ENCODE data around the gene MAP4.
"Not testable (repeated sequence)": the region's sequence is repeated elsewhere in the genome, so short reads cannot be mapped to it uniquely, and the experiment has no call there.

Gene MAP4

DNA sequence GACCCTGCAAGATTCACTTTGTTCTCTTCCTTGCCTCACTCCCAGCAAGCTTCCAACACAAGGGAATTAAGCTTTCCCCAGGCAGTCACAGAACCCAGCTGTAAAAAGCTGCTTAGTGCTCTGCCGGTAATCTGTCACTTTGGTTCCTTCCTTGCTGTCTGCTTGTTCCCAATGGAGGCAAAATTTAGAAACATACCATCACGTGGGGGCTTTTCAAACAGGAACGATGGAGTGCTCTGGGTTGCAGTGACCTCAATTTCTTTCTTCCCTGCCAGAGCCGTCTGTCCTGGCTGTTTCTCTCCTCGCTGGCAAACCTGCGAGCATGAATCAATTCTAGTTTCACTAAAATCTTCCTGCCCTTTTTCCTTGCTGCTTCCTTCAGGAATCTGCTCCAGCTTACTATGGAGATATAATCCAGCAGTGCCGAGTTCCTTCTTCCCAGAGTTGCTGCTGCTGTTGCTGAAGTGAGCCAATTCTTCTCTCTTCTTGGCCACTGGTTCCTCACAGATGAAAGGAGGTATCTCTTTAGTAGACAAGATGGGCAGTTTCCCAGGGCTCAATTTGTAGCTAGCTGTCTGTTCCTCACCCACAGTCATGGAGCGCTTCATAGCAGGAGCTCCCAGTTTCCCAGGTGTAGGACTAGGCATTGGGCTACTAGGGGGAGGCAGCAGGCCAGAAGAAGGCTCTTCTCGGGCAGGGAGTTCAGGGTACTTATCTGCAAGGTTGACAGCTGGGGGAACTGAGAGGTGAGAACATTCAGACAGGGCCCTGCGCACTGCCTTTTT lies 125.2 kb downstream of the MAP4 start:
- no peak for DNase-seq

DNA sequence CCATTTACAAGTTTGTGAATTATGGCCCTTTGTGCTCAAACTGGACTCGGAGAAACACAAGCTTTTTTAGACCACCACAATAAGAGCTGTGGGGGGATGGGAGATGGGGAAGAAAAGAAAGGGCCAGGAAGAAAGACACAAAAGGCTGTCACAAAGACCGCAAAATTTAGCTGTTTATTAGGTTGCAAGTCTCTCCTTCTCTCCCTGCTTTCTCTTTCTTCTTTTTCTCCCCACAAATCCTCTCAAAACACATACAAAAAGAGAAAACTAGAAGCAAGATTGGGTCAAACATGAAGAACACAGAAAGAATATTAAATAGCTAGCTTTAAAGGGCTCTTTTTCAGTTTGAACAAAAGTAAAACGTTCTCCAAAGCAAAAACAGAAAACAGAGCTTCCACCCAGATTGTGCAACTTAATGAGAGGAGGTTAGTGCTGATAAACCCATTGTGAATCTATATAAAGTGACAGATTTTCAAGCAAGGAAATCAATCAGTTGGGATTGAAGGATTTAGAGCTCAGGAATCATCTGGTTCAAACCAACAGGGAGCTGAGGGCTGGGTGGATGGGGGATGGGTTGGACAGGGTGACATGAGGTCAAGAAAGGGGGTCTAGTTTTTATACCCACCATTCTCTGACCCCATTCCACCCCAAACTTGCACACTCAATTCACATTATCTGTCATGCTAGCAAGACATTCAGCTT lies 125.9 kb downstream of the MAP4 start:
- no peak for DNase-seq

DNA sequence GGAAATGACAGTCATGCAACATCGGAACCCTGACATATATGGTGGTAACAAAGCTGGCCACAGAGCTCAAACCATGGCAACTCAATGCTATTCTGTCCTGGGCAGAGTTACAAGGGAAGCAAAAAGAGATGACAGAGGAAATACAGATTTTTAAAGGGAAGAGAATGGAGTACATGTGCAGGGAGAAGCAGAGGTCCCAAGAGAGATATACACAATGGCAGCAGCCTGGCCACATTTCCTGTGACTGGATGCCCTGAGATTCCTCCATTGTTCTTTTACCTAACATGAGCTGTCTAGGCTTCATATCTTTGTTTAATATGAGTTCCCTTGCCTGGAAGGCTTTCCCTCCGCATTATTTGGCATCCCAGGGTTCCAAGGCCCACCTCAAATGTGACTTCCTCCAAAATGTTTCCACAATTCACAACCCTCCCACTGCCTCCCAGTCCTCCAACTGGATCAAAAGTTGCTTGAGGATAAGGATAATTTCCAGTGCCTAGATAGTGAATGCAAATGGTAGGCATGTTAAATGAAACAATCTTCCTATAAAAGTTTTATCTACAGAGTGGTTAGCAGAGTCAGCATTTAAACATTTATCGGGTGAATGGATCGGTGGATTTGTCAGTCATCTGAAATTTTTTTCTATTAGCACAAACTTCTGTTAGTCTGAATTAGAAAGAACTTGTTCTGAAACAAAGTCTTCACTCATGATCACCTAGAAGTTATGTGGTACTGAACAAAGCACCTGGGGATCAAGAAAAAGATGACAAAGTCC lies 127.0 kb downstream of the MAP4 start:
- DNase-seq, result no peak

DNA sequence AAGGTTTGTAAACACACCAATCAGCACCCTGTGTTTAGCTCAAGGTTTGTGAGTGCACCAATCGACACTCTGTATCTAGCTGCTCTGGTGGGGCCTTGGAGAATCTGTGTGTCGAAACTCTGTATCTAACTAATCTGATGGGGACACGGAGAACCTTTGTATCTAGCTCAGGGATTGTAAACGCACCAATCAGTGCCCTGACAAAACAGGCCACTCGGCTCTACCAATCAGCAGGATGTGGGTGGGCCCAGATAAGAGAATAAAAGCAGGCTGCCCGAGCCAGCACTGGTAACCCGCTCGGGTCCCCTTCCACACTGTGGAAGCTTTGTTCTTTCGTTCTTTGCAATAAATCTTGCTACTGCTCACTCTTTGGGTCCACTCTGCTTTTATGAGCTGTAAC lies 128.2 kb downstream of the MAP4 start:
- not testable (repeated sequence) for DNase-seq

DNA sequence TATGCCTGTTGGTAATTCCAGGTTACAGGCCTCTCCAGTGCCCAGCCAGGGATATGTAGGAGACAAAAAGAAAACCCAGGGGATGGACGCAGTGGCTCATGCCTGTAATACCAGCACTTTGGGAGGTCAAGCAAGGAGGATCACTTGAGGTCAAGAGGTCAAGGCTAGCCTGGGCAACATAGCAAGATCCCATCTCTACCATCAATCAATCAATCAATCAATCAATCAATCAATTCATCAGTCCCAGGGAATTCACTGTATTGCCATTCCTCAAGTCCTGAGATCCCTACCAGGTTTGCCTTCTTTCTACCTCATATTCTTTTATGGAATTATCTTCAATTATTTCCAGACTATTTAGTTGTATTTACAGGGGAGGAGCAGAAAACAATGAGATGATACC lies 131.0 kb downstream of the MAP4 start:
- no peak for DNase-seq

DNA sequence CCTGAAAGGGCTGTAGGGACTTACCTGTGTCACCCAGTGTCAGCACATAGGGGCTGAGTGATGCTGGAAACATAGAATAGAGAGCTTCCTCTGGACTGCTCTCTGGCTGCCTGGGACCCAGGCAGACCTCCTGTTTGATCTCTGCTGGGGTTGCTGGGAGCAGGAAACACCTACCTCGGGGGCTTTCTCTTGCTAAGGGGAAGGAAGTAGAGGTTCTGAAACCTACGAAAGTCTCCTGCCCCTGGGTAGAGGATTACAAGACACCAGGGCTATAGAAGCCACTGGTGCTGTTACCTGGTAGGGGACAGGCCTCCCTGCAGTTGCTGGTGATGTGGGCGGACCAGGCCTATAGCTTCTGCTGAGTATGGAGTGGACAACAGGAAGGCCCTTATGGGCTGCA lies 131.6 kb downstream of the MAP4 start:
- DNase-seq, result no peak

DNA sequence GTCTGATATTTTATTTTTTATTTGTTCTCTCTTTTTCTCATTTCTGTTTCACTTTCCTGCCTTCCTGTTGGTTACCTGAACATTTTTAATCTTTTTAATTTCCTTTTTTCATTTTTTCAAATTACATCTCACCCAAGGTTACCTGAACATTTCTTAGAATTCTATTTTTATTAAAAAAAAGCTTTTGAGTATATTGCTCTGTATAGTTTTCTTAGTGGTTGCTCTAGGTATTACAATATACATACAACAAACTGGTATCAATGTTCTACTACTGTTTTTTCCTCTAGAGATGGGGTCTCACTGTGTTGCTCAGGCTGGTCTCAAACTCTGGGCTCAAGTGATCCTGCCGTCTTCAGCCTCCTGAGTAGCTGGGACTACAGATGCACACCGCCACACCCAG lies 133.9 kb downstream of the MAP4 start:
- DNase-seq, result no peak

DNA sequence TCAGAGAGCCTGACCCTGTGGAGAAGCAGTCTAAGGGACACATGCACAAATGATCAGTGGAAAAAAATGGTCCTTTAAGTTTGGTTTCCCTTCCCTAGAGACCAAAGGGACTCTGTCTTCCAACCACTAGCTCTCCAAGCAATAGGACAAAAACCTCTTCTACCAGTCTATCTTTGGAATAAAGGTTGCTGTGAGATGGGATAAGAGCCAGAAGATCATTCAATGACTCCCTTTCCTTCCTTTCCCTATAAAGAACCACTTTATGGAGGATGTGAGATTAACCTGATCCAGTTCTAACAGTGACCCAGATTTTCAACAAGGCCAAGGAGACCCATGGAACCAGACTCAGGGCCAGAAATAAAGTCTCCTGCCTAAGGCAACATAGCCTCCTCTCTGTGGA lies 138.5 kb downstream of the MAP4 start:
- no peak for DNase-seq

DNA sequence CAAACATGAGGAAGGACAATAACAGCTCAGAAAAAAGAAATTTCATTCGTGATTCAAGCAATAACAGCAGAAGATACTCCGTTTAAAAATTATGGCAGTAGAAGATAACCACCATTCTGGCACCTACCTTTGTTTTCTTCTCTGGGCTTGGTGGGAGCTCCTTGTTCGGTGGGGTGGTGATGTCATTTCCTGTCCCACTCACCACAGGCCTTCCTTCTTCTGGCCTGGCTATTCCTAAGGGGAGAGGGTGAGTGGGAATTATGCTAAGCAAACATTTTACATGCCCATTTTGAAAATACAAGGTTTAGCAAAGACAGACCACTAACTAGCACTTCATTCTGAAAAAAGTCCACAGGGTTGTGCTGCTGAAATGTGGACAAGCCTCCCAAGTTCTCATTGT lies 138.9 kb downstream of the MAP4 start:
- no peak for DNase-seq

DNA sequence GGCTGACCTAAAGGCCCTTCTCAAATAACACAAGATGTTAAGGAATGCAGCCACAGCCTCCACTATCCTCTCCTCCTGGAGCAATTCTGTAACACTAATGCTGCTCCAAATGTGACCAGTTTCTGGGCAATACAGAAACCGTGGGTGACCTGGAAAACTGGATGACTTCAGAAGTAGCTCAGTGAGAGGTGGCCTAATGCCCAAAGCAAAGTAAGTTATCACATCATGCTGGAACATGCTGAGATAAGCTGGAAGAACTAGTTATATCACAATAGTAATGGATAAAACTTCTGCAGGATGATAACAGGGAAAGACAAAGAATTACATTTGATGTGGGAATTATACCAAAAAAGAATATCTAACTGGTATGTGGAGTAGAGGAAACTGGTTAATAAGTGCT lies 141.3 kb downstream of the MAP4 start:
- no peak for DNase-seq

DNA sequence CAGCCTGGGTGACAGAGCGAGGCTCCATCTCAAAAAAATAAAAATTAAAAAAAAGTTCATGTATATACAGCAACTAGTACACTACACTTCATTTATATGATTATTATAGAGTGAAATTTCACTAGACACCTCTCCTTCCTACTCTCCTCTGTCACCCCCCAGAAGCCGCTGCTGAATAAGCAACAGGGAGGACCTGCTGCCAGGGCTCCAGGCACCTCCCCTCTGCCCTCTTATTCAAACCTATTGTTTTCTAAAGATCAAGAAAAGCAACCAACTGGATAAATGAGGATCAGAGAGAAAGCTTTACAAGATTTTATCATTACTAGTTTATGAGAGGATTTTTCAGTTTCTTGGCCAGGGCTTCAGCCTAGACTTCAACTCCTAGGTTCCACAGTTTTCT lies 141.8 kb downstream of the MAP4 start:
- DNase-seq, result no peak

DNA sequence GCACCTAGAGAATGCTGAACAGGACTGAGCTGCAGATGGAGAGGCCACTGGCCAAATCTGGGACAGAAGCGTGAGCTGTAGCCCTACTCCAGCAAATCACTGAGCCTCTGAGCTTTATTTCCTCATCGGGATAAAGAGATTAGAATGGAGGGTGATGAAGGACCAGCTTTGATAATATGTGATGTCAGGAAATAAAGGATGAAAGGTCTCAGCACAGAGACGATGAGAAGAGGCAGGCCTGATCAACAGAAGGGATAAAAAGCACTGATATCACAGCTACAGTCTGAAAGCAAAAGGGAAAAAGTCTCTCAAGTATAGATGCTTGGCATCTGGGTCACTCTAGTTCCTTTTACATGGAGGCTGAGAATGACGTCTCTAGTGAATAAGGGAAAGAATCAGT lies 143.3 kb downstream of the MAP4 start:
- DNase-seq, result no peak

DNA sequence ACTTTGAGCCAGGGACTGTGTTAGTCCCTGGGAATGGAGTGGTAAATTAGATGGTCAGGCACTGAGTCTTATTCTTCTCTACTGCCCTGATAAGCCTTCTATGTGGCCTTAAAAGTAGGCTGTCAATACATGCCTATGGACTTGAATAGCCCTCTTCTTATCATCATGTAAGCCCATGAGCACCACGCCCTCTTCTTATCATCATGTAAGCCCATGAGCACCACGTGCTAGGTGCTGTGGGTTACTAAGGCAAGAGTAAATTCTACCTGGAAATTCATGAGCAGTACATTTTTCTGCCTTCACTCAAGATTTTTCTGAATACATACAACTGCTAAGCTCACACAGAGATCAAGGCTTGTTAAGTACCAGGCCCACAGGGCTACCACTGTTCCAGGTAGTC lies 144.8 kb downstream of the MAP4 start:
- DNase-seq, result no peak

DNA sequence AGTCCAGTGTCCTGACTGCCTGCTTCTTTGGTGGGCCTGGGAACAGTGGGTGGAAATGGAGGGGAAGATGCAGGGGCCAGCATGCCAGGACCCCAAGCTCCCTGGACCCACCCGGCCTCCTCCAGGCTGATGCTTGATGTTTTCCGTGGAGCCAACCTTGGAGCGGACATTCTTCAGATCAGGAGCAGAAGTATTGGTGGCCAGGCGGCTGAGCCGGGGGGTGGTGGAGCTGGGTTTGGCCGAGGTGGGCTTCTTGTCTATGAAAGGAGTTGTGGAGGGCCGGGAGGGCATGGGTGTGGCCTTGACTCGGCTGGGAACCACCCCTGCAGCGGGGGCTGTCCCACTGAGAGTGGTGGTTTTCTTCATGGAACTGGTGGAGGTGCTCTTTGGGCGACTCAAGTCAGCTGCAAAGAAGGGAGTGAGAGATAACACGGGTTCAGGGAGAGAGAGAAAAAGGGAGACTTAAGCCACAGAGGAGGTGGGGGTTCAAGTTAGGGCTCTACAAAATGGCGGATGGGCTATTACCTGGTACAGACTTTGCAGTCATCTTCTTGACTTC lies 145.4 kb downstream of the MAP4 start:
- no peak for DNase-seq

DNA sequence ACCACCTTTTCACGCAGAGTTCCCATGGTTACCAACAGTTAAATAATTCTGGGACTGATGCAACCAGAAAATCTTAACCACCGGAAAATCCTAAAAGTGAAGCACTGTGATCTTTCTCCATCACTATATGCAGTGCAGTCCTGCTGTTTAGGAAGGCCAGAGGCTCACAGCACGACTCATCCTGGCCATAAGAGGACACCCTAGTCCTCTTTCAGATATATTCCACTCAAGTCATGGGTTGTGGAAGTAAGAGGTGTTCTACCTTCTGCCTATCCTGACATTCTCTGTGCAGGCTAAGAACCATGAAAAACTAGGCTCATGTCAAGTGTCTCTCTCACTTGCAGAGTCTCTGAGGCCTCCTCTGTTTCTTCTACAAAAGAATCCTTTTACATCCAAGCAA lies 146.1 kb downstream of the MAP4 start:
- DNase-seq, result no peak

DNA sequence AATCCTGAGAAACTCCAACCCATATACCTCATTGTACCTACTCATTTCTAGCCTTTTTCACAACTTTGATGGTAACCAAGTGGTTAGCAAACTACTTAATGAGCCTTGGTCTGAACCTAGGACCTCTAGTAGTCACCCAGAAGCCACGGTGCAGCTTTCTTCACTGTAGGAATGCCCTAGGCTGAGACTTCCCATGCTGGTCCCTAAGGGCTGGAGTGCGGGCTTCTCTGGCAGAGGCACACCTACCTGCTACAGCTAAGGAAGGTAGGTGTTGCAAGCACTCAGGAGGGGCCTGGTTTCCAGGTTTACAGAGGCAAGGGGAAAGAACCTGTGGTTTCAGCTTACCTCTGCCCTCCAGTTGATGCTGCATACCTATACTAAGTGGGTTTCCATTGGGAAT lies 147.9 kb downstream of the MAP4 start:
- DNase-seq, result no peak

DNA sequence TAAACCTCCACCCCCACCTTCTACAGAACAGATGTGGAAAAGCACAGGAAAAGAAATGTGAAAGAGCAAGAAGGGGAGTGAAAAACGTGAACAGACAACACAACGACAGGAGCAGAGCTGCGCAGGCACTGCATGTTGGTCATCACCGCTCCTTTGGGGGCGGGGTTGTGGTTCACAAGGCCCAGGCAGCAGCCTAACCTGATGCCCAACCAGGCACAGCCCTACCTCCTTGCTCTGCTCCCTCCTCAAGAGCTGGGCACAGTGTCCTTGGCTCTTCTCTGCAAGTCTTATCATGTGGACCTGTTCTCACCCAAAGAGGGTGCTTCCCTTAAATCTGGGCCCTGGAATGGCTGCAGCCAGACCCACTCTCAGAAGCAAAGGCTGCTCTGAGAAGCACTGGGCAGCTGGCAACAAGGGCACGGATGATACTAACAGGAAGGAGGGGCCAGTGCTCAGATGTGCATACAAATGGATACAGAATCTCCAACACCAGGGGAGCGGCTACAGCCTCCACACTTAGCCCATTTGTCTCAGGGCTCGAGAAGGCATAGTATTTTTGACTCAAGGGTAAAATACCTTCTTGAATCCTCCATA lies 148.7 kb downstream of the MAP4 start:
- no peak for DNase-seq

DNA sequence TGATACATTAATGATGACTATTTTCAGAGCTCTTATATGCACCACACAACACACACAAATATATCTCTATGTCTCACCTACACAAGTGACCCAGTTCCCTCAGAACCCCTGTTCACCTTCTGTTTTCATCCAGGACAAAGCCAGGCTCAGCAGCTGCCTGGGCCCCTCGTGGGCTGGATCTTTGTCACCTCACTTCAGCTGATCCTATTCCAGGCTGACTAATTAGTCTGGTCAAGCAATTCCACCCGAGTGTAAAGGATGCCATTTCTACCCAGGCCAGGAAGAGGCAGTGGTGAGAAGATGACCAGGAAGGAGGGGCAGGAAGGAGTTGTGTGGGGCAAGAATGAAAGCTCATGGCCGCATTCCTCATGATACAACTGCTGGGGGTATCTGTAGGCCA lies 151.0 kb downstream of the MAP4 start:
- DNase-seq, result no peak

DNA sequence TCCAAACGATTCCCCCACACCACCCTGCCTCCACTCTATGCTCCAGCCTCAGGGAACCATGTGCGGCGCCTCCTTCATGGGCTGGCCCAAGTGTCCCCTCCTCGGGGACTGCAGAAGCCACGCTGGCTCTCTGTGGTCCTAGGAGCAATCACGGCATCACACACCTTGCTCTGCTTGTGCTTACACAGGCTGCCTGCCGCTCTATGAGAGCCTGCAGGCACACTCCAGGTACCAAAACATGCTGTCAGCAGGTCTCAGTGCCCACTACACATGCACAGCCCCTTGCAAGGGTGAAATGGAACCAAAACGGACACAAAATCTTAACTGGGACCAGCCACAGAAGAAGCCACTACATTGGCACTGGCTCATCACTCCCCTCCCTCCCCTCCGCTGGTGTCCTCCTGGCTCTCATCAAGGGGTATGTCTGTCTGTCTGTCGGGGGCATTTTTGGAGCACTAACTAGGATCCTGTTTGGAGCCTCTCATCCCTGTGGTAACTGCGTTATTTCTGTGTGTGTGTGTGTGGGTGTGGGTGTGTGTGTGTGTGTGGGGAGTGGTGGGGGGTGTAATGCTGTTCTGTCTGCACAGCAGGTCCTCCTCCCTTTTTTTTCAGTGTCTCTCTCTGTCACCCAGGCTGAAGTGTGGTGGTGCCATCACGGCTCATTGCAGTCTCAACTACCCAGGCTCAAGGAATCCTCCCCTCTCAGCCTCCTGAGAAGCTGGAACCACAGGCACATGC lies 152.7 kb downstream of the MAP4 start:
- DNase-seq, result no peak

DNA sequence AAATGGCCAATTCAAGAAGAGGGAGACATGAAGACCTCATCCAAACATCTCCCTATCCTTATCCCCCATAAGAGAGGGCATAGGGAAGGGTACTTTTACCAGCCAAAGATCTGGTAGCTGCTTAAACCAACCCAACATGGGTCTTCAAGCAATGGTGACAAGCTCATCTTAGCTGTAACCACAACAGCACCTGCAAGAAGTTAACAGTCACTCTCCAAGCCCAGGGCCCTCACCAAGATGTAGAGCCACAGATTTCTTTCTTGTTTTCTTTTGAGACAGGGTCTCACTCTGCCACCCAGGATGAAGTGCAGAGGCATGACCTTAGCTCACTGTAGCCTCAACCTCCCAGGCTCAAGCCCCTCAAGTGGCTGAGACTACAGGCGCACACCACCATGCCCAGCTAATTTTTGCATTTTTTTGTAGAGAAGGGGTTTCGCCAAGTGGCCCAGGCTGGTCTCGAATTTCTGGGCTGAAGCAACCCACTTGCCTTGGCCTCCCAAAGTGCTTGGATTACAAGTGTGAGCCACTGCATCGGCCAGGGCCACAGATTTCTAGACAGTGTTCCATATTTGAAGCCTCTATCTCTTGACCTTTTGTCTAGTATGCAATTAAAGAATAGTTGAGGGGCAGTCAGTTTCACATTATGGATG lies 156.1 kb downstream of the MAP4 start:
- DNase-seq, result no peak

DNA sequence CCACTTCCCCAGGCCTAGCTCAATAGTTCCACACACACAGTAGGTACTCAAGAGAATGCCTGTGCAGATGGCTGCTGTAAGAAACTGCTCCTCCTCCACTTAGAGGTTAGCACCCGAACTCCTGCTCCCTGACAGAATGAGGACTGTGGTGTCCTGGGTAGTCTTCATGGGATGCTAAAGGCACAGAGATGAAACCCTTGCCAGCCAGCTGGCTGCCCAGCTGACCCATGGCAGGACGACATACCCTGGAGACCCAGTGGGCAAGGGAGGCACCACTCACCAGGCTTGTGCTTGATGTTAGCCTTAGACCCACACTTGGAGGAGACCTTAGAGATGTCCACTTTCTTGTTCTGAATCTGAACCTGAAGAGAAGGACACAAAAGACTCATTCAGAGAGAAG lies 159.1 kb downstream of the MAP4 start:
- no peak for DNase-seq

DNA sequence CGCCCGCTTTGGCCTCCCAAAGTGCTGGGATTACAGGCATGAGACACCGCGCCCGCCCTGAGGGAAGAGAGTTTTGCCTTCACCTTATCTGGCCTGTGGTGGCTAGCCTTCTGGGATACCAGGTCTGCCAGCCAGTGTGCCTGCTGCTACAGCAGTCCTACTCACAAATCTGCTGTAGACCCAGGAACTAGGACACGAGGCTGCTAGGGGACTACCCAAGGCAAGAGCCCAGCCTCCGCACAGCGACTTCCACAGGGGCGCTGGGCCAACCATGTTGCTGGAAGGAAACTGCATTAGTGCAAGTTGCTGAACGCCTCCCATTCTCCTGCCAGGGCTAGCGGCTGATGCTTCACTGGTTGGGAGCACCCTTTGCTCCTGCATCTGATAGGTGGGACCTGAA lies 159.5 kb downstream of the MAP4 start:
- no peak for DNase-seq

Measured in cortex of kidney (tissue), 1 donor.